DMS79 treated with DMSO at 0.1 percent for 48 hours (cell line): ENCODE data around the gene URB1.
"Not testable (repeated sequence)": the region's sequence is repeated elsewhere in the genome, so short reads cannot be mapped to it uniquely, and the experiment has no call there.

Experiments used
- DNase-seq: peaks from one replicate; lab custom pipeline; 2025; lab: John Stamatoyannopoulos, UW

The URB1 gene

DNA sequence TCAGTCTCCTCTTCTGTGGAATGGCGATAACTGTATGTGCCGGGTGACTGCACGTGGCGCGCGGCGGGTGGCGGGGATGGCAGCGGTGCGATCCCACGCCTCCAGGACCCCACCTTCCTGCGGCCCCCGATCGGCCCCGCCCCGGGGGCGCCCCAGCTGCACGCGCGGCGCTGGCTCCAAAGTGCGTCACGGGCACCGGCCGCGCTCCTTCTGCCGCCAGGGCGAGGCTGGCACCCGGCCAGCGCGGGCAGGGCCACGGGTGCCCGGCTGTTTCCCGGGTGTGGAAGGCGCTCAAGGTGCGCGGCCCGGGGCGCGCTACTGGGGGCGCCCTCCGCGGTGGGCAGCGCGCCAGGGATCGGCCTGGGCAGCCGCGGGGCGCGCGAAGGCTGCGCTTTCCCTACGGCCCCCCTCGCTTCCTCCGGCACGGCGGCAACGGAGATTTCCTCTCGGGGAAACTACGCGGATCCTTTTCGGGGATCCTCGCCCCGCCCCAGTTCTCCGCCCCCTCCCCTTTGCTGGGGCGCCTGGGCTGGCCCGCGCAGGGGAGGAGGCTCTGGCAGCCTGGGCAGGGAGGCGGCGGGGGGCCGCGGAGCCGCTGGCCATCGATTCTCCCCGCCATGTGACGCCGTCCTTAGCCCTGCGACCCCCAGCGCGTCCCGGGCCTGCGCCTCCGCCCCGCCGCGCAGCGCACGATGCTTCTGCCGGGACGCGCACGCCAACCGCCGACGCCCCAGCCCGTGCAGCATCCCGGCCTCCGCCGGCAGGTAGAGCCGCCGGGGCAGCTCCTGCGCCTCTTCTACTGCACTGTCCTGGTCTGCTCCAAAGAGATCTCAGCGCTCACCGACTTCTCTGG lies 19.6 kb upstream of the URB1 start, which contains the start of gene EVA1C:
TSS of gene EVA1C (plus strand) at position 545 of the 853 bp plus-strand sequence. CDS start at position 693, 148 bp downstream.
- peak; percentile 11 for DNase-seq

DNA sequence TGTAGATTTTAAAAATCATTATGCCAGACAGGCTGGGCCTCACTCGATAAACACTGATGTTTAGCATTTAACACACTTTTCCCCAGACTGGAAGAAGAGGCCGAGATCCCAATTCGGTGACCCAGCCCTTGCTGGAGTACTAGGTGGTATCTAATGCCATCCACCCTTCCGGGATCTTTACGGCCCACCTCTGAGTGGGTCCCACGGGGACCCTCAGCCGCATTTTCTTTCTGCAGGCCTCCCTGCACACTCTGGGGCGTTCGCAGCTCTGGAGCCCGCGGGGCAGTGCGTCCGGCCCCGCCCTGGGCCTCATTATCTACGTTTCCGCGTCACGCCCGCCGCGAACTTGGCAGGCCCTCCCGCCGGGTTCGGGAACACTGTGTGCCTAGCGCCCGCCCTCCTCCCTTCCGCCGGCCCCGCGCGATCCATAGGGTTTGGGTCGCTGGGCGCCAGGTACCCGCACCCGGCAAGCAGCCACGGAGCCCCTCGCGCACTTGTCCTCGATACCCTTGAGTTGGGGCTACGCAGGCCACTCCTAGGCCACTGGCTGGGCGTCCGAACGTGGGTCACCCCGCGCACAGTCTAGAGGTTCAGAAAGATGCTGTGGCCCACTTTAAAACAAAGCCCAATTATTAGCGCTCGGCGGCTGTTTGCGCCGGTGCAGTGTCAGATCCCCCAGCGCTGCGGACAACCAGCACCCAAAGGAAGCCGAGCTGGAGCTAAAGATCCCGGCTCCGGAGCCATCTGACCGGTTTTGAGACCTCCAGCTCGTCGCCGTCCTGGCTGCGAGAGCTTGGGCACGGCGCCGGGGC lies 18.7 kb upstream of the URB1 start:
- DNase-seq = peak; percentile 26

DNA sequence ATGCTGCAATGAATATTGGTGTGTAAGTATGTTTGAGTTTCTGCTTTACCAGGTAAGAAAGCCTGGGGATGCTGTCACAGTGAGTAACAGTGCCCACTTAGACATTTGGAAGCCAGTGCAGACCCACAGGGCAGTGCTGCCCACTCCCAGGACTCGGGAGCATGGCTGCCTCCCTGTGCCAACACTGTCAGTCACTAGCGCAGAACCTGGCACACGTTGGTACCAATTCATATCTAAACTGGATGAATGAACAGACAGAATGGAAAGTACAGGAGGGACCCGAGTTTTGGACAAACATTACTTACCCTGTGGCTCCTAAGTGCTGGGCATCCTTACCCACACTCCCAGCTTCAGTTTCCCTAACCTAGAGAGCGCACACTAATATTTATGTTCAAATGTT lies 18.1 kb upstream of the URB1 start:
- DNase-seq = no peak

DNA sequence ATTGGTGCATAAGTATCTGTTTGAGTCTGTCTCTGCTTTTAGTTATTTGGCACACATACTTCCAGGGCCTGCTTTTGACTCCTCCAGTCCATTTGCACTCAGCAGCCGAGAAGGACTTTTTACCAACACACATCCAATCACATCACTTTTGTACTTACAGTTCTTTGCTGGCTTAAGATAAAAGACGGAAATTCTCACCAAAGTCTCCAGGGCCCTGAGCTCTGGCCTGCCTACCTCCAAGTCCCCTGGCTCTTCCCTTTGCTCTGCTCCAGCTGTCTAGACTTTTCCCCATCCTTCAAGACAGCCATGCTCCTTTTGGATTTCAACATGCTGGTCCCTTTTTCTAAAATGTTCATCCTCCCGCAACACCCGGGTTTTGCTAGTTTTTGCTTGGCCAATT lies 17.5 kb upstream of the URB1 start:
- no peak for DNase-seq

DNA sequence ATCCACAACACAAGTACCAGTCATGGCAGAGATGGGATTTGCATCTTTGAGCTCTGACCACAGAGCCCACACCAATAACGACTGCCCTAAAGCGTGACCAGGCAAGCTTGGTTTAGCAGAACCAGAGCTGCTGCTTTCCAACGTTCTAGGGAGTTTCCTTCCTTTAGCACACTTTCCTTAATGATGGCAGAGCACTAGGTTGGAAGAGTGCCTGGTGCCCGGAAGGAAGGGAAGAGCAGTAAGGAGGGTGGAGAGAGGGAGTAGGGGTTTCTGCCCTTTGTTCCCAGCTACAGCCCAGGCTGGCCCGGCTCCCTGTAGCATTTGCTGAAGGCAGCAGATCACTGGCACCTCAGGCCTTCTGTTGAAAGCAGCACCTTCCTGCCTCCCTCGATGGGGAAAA lies 13.6 kb upstream of the URB1 start:
- no peak for DNase-seq

DNA sequence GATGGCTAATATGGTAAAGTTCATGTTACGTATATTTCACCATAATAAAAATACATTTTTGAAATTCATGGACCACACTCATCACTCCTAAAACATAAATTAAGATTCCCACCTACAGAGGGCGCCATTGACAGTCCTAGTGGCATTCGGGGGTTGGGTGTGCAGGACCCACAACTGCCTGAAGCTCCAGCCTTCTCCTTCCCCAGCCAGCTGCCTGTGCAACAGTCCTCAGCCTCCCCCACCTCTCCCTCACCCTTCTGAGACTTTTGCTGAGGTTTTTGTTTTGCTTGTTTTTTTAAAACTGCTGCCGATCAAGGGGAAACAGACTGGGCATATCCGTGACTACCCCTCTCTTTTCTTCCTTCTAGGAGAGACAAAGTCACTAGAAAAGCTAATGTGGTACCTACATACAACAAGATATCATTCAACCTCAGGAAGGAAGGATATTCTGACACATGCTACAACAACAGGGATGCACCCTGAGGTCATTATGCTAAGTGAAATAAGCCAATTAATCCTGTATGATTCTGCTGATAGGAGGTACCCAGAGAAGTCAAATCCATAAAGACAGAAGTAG lies 10.5 kb upstream of the URB1 start:
- DNase-seq = peak; percentile 46

DNA sequence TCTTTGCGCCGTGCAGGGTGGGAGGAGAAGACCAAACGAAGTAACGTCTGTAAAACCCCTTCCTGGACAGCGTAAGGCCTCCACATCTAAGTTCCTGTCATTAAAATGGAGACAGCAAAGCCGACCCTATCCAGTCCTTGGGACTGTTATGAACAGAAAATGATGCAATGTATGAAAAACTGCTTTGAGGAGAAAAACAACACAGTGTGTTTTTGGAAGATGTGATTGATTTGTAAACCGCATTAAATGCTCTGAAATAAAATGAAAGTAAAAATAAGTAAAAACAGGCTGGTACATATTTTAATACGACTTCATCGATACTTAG lies 827 bp upstream of the URB1 start:
- no peak for DNase-seq

DNA sequence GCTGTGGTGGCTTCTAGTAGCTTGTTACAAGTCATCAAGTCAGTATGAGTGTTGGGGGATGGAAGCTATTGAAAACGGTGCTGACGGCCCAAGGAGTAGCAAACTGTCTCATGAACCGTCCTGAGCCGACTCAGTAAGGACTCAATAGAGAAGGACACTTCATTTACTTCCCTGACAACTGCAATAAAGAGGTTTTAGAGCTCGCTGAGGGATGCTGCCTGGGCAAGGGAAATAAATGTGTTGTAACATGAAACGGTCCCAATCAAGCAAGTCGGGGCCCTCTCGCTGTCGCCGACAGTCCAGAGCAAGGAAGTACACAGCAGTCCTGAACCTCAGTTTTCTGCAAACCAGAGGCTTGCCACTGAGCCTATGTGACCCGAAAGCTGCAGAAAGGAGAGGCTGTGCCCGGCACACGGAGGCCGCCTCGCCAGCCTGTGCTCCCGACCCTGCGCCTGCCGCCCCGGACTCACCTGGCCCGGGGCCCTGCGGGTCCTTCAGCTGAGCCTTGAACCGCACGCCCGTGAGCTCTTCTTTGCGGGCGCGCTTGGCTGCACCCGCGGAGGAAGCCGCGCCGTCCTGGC lies 423 bp downstream of the URB1 start:
- DNase-seq = no peak

DNA sequence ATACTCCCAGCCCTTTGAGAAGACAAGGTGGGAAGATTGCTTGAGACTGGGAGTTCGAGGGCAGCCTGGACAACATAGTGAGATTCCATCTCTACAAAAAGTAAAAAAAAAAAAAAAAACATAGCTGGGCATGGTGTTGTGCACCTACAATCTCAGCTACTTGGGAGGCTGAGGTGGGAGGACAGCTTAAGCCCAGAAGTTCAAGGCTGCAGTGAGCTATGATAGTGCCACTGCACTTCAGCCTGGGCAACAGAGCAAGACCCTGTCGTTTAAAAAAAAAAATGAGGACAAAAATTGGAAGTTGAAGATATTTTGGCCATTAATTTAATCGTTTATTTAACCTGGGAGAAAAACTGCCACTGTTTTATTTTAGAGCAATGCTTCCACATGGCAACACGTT lies 1.1 kb downstream of the URB1 start:
- DNase-seq = no peak

DNA sequence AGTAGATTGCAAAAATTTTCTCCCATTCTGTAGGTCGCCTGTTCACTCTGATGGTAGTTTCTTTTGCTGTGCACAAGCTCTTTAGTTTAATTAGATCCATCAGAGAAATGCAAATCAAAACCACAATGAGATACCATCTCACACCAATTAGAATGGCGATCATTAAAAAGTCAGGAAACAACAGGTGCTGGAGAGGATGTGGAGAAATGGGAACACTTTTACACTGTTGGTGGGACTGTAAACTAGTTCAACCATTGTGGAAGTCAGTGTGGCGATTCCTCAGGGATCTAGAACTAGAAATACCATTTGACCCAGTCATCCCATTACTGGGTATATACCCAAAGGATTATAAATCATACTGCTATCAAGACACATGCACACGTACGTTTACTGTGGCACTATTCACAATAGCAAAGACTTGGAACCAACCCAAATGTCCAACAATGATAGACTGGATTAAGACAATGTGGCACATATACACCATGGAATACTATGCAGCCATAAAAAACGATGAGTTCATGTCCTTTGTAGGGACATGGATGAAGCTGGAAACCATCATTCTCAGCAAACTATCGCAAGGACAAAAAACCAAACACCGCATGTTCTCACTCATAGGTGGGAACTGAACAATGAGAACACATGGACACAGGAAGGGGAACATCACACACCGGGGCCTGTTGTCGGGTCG lies 2.1 kb downstream of the URB1 start:
- DNase-seq = not testable (repeated sequence)

DNA sequence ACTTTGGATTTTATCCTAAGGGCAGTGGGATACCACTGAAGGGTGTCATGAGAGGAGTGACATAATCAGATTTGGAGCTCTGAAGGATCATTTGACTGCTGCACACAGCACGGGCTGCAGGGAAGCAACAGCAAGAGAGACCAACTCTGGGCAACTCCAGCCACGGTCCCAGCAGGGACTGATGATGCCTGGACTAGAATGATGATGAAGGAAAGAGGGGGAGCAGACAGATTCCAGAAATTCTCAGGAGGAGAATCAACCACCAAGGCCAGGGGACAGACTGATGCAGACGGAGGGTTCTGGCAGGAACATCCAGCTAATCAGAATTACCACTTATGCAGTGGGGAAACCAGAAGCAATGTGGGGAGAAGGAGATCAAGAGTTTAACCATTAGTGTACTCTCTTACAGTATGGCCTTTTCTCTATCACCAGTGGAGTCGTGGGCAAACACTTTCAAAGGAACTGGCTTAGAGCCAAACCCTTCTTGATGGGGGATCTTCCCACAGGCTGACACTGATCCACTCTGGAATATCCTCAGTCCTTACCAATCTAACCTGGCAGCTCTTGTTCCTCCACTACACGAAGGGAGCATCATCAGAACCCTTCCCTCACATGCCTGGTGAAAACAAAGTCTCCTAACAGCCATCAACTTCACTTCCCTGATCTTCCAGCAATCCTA lies 3.3 kb downstream of the URB1 start:
- DNase-seq = no peak

DNA sequence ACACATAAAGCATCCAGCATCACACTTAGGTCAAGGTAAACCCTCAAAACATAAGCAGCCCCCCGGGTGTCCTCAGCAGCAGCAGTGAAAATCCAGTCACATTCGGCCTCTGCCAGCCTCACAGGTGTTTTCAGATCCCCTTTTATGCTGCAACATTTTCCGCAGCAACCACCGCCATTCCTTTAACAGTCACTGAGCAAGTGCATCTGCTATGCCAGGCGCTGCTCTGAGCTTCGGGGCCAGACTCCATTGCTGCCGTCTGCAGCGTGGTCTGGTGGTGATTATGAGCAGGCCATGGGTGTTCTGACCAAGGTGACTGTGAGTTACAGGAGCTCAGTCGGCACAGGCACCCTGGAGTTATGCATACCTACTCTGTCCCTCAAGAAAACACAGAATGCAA lies 4.5 kb downstream of the URB1 start:
- no peak for DNase-seq

DNA sequence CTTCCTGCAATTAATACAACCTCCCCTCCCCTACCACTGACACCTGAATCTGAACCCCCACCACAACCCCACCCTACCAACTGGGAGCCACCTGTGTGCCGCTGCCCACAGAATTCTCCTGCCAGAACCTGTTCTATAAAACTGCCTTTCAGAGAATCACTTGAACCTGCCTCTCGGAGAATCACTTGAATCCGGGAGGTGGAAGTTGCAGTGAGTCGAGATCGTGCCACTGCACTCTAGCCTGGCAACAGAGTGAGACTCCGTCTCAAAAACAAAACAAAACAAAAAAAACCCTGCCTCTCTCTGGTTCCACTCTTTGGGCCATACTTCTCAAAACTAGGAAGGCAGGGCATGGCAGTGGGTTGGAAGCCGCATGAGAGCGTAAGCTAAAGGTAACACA lies 5.7 kb downstream of the URB1 start:
- DNase-seq = peak; percentile 40

DNA sequence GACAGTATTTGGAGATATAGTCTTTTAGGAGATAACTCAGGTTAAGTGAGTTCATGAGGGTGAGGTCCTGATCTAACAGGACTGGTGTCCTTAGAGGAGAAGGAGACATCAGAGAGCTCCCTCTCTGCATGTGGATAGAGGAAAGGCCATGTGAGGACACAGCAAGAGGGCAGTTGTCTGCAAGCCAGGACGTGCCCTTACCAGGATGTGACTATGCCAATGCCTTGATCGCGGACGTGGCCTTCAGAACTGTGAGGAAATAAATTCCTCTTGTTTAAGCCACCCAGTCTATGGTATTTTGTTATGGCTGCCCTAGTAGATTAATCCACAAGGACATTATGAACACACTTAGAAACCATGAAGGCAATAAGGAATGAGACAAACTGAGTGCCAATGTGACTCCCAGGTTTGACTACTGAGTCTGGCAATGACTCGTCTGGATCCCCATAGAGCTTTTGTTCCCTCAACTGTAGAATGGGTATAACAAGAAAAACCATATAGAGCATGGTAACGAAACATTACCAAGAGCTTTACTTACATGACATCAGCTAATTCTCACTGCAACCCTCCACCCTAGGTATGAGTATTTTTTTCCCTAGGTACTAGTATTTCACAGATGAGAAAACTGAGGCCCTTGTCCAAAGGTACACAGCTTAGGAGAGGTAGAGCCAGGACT lies 6.5 kb downstream of the URB1 start:
- DNase-seq = no peak

DNA sequence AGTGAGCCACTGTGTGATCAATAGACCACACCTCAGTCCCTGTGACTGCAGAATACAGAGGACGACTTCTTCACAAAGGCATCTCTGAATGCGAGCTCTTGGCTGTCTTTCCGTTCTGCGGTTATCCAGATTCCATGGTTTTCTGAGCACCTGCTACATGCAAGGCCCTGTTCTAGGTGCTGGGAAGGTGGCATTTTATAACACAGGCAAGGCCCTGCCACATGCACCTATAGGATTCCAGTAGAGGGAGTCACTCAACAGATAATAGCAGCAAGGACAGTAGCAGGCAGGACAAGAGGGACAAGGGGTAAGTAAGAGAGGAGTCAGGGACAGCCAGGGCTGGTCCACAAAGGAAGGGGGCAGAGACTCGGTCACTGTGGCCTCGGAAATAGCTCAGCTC lies 9.0 kb downstream of the URB1 start:
- no peak for DNase-seq

DNA sequence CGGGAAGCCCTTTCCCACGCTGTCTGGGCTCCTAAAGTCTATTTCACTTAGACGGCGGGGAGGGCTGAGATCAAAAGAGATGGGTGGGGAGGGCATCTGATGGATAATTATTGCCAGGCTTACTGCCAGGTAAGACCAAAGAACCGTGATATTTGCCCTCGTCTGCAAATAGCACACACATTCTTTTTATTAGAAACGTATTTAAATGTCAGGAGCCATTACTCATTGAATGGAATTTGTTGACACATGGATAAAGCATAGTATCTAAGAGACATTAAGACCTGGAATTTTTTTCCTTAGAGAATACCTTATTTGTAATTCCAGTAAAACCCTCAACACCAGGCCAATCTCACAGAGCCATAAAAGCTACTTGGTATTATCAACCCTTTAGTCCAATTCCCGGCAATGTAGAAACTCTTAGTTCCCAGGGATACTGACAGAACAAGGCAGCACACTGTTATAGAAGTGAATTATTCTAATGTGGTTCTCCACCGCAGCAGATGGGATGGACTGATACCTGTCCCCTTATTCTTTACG lies 10.6 kb downstream of the URB1 start:
- DNase-seq = no peak

DNA sequence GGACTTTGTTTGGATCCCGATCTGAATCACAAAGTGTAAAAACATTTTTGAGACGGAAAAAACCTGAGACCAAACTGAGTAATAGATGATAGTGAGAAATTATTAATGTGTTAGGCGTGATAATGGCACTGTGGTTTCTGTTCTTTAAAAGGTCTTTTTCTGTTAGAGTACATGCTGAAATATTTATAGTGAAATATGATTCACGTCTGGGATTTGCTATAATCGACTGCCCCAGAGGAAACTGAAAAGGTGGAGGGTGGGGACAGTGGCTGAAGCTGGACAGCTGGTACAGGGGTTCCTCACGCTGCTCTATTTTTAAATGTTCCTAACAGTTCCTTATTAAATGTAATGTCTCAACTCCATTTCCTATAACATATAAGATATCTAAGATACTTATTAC lies 11.2 kb downstream of the URB1 start:
- no peak for DNase-seq

DNA sequence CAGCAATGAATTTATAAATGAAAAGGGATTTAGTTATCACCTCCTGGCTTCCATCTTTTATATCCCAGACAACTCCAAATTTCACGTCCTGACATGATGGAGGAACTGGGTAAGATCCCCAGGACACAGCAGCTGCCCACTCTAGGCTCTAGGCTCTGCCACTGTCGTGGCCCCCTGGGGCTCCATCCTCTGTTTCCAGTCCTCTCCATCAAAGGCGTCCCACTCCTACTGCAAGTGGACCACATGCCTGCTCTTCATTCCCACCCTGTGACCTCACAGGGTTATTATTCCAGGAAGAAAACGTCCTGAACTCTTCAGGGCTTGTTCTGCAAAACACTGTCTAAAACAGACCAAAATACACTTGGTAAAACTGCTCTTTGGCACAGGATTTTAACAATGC lies 11.9 kb downstream of the URB1 start:
- no peak for DNase-seq

DNA sequence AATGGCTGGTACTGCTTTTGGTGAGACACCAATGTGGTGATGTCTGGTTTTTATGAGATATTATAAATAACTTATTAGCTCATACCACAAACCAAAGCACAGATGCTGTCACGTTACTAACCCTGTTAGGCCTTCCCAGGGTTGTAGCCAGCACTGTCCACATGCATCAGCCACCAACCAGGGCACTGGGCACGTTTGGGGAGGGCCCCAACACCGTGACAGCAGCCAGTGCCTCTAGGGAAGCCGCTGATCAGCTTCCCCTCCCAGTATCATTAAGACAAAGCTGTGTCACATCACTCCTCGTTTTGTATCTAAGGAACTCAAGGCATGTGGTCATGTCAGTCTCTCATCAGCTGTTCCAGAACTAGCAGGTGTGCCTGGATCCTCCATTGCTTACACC lies 13.9 kb downstream of the URB1 start:
- no peak for DNase-seq

DNA sequence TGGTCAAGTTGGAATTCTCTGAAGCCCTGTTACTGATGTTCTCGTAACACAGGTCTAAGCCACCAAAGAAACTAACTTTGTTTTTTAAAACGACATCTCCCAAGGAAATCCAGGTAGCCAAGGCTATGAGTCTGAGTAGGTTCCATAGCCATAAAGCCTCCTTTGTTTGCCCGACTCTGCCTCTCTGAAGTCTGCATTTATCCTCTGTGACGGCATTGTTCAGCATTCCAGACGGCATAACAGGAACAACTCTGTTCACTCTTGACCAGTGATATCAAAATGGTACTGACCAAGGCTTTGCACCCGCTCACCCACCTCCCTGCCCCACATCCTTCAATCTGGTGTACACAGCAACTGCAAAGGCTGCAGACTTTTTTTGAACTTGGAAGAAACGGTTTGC lies 14.8 kb downstream of the URB1 start:
- no peak for DNase-seq

DNA sequence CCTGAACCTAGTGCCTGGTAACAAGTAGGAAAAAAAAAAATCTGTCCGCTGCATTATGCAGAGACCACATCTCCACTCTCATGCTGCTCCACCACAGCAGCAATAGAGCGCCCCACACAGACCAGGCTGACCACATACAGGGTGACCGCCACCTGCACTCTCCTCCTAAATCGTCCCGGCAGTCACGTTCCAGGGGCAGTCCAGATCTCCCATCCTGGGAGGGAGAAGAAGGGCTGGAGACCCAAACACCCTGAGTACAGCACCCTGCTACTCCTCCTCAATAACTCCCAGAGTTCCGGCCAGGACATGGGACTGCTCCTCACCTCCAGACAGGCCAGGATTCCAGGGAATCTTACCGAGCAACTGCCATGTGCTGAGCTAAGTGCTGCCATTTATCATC lies 15.3 kb downstream of the URB1 start:
- DNase-seq = no peak
